AG04449 (cell line): ENCODE measurements around the gene RNASE7.

Experiments used
- CTCF ChIA-PET: fragments of 350-600 bp; formaldehyde crosslinking; extraction: SDS; loops from one replicate; lab custom pipeline; 2021; ENCODE audit warnings: antibody characterized with exemption; lab: Yijun Ruan, JAX
- POLR2A ChIA-PET: fragments of 400-600, 350-600 bp; formaldehyde crosslinking; extraction: SDS; loops from one replicate; lab custom pipeline; 2020; ENCODE audit warnings: antibody characterized with exemption, inconsistent platforms; lab: Yijun Ruan, JAX
- DNase-seq: peaks from one replicate; pipeline ENCODE4 v3.0.0-alpha.2; 2010; ENCODE audit warnings: low read depth, low spot score
- H3K4me3 ChIP-seq: 2 replicates; pipeline ENCODE4 v1.5.1; 2011; ENCODE audit warnings: low read depth, mild to moderate bottlenecking, control low read depth, low read length
- CTCF ChIP-seq: IDR thresholded peaks from one replicate; pipeline ENCODE4 v1.5.1; 2011; ENCODE audit warnings: mild to moderate bottlenecking, moderate library complexity, low read length, control low read depth, inconsistent platforms; ENCODE audit not compliant: insufficient read depth; ENCODE audit errors: missing control alignments

Gene RNASE7

GRCh38 chr14:21055432-21056117 is 13.4 kb downstream of the RNASE7 start:
- no peak for TF ChIP-seq CTCF
- no peak for DNase-seq
- POLR2A ChIA-PET, result no interaction called here
- no peak overlapping the region for H3K4me3 ChIP-seq
- CTCF ChIA-PET, result interaction anchor here (0.9 to 4.7 kb wide), 6 partner anchors 14 to 52 kb away, joined by 3 to 23 read pairs (median 11); partner anchors contain the start of gene RNASE7

GRCh38 chr14:21056520-21057163 is 14.5 kb downstream of the RNASE7 start:
- TF ChIP-seq CTCF, result no peak
- H3K4me3 ChIP-seq, result no peak overlapping the region
- no peak for DNase-seq
- ChIA-PET CTCF (interaction anchor here (0.9 to 4.7 kb wide), 14 partner anchors 9 to 366 kb away, joined by 3 to 23 read pairs (median 4); partner anchors contain the start of gene RNASE7), POLR2A (interaction anchor here (0.8 kb wide), 1 partner anchor 14 kb away, joined by 4 read pairs; no protein-coding TSS in a partner anchor)

DNA sequence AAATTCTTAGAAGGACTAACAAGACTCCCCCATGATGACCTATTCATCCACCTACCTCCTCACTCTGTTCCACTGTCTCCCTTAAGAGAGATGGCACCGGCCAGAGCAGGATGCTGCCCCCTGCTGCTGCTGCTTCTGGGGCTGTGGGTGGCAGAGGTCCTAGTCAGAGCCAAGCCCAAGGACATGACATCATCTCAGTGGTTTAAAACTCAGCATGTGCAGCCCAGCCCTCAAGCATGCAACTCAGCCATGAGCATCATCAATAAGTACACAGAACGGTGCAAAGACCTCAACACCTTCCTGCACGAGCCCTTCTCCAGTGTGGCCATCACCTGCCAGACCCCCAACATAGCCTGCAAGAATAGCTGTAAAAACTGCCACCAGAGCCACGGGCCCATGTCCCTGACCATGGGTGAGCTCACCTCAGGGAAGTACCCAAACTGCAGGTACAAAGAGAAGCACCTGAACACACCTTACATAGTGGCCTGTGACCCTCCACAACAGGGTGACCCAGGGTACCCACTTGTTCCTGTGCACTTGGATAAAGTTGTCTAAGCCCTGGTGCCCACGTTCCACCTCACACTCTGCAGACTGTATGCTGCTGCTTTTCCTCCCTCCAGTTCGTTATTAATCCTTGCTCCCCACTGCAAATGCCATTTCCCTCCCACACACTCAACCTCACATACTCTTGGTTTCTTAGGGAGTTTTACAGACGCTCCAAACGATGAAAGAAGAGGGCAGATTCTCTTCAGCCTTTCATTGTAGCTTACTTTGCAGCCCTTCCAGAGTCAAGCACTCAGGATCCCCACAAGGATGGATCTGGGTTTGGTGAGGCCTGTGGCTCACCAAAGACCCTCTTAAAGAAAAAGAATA is 15.9 kb downstream of the RNASE7 start, which contains the start of gene RNASE8:
RNASE8 (plus strand) TSS at position 20 of the 873 bp plus-strand sequence; CDS start at position 91, 71 bp downstream.
- DNase-seq, result no peak
- H3K4me3 ChIP-seq, result no peak within 1 kb of the TSS
- ChIA-PET POLR2A (interaction anchor here (1.4 kb wide), 1 partner anchor 11 kb away, joined by 3 read pairs; no protein-coding TSS in a partner anchor), CTCF (interaction anchor here (0.6 to 4.7 kb wide), 10 partner anchors 9 to 47 kb away, joined by 3 to 23 read pairs (median 4); partner anchors contain the start of gene RNASE7)
- peak; percentile 36 for TF ChIP-seq CTCF

GRCh38 chr14:21058903-21059302 is 16.7 kb downstream of the RNASE7 start:
- TF ChIP-seq CTCF, result no peak
- H3K4me3 ChIP-seq, result no peak overlapping the region
- no peak for DNase-seq
- POLR2A ChIA-PET, result interaction anchor here (1.4 kb wide), 1 partner anchor 12 kb away, joined by 3 read pairs; no protein-coding TSS in a partner anchor
- CTCF ChIA-PET, result interaction anchor here (0.9 to 4.7 kb wide), 6 partner anchors 8 to 46 kb away, joined by 3 to 23 read pairs (median 6); partner anchors contain the start of gene RNASE7

DNA sequence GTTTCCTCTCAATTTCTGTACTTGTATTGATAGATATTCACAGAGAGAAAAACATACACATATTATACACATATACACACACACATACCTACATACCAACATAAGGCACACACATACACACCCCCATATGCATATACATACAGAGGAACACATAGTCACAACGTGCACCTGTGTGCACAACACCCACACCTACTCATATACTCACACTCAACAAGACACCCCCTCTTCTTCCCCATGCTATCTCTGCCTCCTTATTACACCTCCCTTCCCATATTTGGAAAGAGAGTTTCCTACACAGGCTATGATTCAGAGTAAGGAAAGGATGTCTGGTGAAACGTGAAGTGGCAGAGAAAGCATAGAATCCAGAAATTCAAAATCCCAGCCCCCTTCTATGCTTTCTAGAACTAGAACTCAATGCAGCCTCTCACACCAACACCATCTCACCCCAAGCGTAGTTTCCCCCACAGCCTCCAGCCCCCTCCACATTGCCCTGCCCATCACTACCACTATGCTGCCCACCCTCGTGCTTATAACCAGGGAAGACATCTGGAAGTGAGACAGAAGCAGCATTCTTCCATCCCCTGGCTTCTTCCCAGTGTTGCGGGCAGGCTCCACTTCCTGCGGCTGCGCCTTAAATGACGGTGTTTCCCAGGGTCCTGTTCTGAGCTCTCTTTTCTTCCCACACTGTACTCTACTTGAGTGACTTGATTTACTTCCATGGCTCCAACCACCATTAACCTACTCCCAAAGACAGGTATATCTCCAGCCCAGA is 17.9 kb downstream of the RNASE7 start:
- TF ChIP-seq CTCF, result no peak
- POLR2A ChIA-PET, result no interaction called here
- no peak for DNase-seq
- H3K4me3 ChIP-seq, result no peak overlapping the region
- CTCF ChIA-PET, result interaction anchor here (1.0 to 9.6 kb wide), 7 partner anchors 7 to 45 kb away, joined by 3 to 137 read pairs (median 23); partner anchors contain the start of genes ARHGEF40 and RNASE7
